Smooth muscle cell of the brain vasculature (primary cell): Measurements from ENCODE around the gene PANX2.

Experiments used
- DNase-seq: peaks from one replicate; pipeline ENCODE4 v3.0.0-alpha.2; 2012; ENCODE audit warnings: low read depth, low spot score

The PANX2 gene

DNA sequence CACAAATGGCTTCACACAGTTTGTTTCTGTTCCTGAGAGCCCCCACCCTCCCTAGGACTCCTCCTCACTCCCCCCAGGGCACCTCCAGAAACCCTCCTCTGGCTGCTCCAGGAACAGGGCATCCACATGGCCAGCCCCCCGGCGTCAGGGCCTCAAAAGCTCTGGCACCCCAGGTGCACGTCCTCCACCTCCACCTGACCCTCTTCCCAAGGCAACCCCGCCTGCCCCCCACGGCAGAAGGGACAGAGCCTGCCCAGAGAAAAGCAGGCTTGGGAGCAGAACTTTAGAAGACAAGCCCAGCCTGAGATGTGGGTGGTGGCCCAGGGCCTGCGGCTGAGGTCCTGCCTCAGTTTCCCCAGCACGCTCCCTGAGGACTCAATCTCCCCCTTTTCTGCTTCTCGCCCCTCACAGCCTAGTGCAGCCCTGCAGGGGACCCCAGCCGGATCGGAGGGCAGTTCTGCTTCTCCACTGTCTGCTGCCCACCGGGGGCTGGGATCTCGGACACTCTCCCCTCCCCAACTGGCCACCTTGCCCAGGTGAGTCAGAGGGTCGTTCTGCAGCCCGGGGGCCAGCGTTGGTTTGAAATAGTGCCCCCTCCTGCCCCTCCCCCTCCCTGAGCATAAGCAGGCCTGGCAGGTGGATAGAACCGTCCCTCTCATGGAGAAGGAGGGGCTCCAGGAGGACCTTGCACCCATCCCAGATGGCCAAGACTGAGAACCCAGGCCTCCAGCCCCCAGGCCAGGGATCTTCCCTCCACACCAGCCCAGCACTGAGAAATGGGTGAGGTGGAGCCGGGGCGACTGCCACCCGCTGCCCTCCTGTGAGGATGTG, 12.8 kb downstream of the PANX2 start:
- DNase-seq = no peak

DNA sequence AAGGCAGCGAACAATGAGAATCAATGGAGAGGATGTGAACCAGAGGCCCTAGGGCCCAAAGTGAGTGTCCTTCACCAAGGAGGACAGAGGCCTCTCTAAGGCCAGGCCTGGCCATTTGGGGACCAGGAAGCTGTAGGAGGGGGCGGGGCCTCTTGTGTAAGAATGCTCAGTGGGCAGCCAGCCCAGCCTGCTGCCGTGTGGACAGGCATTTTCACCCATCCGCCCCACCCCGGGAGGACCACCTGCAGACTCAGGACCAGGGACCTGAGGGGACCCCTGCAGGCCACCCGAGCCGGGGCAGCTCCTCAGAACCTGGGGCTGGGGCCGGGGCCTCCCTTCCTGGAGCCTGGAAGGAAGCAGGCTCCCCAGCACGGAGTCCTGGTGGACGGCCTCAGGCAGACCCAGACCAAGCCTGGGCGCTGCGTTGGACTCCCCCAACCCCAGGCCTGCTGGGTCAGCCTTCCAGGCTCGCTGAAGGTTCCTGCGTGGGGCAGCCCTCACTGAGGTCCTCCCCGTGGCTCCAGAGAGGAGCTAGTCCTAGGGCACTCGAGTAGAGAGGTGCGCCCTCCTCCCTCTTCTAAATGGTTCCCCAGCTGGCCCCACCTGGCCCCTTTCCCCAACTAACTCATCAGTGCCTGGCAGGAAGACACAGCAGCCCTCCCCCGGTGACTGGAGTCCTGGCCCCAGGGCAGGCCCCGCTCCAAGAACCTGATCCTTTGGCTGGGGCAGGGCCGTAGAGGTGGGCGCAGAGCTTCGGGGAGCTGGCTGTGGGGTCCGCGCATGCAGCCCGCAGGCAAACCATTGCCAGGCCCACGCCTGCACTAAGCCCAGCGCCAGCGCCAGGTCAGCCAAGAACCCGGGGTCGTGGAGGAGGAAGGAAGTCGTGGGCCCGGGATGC, 13.7 kb downstream of the PANX2 start:
- no peak for DNase-seq

DNA sequence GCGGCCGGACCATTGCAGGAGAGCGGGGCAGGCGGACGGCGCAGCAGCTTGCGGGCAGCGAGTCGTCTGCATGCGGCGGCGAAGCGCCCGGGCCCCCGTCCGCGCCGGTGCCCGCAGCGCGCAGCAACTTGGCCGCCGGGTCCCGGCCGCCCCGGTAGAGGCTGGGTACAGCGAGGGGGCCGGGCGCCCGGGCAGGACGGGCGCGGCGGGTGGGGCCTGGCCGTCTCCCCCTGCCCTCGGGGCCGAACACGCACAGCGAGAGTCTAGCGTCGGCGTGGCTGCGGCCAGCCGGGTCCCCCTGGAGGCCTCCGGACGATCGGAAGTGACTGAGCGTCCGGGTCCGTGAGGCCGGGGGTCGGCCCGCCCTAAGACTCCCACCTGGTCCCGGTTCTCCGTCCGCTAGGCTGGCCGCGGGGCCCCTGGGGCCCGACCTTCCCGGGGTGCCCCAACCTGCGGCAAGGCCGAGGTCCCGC, 14.4 kb downstream of the PANX2 start:
- DNase-seq = no peak

DNA sequence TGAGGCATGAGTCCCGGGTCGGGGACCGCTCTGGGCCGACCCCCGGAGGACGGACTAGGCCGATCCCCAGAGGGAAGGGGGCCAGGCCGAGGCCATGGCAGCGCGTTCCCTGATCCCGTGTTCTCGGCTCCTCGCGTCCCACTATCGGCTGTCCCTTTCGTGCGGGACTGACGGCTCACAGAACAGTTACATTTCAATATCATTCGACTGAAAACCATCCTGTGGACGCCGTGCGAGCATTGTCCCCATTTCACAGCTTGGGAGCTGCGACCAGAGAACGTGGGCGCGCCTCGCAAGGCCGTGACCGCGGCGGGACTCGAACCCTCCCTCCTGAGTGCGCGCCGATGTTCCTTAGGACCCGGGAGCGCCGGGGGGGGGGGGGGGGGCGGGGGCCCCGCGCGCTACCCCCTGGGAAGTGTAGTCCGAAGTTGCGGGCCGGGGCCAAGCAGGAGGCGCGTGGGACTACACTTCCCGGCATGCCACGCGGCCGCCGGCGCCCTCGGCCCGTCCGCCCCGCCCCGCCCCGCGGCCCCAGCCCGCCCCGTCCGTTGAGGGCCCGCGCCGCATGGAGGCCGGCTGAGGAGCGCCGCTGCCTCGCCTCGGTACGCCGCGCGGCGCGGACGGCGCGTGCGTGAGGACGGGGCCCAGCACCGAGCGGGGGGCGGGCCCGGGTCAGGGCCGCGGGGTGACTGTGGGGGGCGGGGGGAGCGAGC, 15.0 kb downstream of the PANX2 start, which contains the start of gene TRABD:
TSS of gene TRABD (plus strand) at position 539 of the 713 bp plus-strand sequence. CDS start 7,148 bp downstream, outside the sequence.
- peak; percentile 50 for DNase-seq

DNA sequence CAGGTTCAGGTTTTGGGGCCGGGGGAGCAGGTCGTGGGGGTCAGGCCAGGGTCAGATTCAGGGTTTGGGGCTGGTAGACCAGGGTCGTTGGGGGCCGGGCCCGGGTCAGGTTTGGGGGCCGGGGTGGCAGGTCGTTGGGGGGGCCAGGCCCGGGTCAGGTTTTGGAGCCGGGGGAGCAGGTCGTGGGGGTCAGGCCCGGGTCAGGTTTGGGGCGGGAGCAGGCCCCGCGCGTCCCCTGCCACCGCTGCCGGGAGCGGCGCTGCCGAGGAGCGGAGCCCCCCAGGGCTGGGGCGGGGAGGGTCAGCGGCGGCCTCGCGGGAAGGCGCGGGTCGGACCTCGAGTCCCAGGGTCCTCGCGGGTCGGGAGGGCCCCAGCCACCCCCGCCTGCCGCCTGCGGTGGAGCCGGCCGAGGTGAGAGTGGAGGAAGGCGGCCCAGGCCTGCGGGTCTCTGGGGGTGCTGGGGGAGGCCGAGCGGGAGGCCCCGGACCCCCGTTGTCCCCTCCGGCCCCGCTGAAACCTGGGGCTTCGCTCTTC, 15.7 kb downstream of the PANX2 start:
- DNase-seq = no peak

DNA sequence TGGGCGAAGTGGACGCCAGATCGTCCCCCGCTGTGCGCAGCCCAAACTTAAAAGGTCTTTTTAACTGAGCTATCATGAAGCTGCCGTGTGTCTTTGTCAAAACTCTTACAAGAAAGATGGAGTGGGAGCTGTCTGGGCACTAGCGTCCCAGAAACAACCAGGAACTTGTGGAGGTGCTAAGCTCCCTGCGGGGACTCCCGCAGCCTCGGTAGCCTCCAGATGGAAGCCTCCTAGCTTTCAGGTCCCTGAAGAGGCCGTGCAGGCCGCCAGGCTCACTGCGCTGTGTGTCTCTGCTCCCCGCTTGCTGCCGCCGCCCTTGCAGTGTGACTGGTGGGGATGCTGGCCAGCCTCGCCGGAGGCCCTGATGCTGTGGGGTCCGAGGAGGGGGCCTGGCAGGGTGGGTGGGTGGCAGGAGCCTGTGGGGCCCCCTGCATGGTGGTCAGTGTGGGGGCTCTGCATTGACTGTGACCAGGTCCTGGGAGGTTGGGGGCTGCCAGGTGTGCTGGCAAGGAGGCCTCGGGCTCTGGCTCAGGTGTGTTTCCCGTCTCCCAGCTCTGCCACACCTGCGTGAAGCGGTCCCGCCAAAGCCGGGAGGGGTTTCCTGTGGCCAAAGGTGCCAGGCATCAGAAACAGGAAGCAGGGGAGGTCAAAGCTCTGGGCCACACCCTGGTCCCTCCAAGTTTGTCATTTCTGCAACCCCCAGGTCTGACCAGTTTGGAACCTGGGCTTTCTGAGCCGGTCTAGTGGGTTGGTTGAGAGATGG, 16.4 kb downstream of the PANX2 start:
- no peak for DNase-seq

DNA sequence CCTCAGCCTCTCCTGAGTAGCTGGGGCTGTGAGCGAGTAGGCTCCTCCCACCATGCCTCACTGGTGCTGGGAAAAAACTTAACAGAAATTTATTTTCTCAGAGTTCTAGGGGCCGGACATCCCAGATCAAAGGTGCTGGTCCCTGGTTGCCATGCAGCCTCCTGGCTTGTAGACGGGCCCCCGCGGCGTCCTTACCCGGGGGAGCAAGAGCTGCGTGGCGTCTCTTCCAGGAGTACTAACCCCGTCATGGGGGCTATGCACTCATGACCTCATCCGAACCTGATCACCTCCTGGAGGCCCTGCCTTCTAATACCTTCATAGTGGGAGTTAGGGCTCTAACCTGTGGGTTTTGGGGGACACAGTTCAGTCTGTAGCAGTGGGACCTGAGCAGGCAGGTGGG, 17.8 kb downstream of the PANX2 start:
- no peak for DNase-seq

DNA sequence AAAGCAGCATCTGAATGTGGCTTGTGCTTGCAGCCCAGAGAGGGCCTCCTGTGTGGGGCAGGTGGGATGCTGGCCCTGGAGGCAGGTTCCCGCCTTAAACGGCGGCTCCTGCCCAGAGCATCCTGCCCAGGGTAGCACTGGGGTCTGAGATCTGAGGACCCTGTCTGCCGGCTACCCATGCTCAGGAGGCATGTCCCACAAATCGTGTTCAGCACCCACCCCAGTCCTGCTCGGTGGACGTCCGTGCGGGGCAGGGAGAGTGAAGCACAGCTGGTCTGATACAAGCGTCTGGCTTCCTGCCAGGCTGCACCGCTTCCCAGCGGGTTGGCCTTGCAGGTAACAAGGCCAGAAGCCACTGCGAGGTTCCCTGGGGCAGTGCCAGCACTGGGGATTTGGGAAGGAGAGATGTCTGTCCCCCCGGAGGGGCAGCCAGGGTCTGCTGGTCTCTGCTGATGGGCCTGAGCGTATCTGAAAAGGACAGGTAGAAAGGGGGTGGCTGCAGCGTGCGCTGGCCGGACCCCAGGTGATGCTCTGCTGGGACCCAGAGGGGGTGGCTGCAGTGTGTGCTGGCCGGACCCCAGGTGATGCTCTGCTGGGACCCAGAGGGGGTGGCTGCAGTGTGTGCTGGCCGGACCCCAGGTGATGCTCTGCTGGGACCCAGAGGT, 18.8 kb downstream of the PANX2 start:
- DNase-seq = no peak

DNA sequence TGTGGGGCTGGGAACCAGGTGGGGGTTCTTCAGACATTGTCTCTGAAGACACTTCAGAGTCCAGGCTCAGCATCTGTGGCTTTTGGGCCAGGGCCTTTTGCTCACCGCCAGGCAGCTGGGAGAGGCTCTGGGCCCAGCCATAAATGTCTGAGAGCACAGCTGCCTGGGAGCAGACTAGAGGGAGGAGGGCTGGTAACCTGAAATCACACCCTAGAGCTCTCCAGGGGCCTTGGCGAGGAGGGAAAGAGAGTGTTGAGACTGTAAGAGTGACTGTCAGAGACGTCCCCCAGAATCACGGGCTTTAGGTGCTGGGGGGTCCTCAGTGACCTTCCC, 19.3 kb downstream of the PANX2 start:
- no peak for DNase-seq

DNA sequence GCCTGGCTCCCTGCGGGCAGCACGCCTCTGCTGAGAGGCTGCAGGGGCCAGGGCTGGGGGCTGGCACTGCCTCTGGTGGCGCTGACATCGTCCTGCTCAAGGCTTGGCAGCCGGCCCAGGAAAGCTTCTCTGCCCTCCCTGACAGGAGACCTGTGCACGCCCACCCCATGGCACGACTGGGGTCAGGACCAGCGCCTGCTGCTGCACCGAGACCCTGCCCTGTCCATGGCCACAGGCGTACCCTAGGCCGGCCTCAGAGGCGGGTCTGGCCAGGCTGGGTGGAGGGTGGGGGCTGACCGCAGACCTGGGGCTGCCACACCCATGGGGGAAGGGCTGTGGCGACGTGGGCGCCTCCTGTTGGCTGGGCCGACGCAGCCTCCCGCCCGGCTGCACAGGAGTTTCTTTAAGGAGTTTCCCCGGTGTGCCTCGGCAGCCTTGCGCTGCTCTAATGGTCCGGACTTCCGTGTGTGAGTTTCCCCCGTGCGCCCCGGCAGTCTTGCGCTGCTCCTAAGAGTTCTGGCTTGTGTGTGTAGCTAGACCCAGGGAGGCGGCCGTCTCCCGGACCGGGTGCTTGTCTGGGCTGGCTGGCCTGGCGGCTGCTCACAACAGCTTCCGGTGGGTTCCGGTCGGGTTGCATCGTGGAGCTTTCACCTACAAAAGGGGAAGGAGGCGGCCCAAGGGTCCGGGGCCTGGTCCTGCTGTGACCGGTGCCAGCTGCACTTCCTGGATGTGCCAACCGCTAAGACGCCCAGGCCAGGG, 19.8 kb downstream of the PANX2 start:
- no peak for DNase-seq

DNA sequence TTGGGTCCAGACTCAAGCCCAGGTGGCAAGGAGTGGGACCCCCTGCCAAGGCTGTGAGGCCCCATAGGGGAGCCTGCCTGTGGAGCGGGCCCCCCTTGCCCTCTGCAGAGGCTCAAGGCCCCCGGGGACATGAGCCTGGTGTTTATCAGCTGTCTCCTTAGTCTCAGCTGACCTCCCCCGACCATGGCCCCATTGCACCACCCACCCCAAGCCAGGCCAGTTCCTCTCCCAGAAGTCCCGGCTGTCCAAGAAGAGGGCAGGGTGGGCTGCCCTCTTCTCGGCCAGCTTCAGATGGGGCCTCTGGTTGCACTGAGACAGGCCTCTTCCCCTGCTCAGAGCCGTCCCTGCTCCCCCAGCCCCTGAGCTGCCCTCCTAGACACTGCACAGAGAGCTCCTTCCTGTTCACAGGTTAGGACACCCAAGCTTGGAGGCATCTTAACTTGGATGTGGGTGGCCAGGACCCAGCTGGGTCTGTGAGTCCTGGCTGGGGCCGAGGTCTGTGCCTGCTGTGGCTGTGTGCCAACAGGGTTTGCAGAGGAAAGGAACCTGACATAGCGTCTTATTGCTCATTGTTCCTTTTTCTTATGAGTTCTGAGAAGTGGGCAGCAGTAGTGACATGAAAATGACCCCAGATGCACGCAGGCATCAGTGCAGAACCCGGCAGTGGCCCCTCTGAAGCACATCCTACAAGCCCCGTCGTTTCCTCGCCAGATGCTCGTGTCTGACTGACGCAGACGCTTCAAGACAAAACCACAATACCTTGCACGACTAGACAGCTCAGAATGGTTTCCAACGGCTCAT, 20.6 kb downstream of the PANX2 start:
- no peak for DNase-seq

DNA sequence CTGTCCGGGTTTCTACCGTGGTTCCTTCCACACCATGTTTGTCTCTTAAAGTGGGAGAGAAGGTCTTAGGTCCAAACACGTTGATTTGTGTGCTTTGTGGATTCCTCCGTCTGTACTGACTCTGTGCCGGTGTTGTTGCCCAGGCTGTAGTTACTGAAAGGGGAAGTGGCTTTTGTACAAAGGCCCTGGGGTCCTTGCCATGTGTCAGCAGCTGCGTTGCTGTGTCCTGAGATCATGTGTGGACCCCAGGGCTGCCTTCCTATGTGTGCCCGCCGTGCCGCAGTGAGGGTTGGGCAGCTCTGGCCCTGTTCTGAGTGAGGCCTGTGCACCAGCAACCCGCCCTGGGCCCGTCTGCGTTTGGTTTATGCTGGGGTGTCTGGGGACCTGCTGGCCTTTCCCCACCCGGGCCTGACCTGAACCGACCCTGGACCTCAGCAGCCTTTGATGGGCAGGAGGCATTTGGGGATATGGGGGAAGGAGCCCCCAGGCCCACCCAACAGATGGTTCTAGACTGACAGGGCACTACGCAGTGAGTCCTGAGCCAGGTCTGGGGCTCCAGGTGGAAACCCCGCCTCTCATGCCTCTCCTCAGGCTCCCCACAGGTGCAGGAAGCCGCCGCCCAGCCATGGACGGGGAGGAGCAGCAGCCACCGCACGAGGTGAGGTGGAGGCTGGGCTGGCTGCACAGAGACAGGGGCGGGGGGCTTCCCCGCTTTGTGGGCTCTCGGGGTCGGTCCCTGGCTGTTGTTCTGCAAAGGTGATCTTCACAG, 22.1 kb downstream of the PANX2 start:
- DNase-seq = no peak

DNA sequence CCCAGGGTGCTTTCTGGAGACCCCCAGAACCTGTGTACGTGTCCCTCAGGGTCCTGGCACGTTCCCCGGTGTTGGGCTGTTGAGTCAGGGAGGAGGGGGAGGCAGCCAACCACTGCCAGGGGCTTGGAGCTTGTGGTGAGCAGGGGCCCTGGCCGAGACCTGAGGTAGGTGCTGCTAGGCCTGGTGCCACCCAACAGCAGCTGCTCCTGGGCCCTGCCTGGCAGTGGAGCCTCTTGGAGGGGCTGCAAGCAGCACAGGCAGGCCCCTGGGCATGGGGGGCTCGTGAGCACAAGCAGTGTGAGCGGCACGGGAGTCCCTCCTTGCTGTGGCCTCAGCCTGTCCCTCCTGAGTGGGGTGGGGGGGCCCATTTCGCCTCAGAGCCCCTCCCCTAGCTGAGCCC, 23.1 kb downstream of the PANX2 start:
- DNase-seq = no peak

DNA sequence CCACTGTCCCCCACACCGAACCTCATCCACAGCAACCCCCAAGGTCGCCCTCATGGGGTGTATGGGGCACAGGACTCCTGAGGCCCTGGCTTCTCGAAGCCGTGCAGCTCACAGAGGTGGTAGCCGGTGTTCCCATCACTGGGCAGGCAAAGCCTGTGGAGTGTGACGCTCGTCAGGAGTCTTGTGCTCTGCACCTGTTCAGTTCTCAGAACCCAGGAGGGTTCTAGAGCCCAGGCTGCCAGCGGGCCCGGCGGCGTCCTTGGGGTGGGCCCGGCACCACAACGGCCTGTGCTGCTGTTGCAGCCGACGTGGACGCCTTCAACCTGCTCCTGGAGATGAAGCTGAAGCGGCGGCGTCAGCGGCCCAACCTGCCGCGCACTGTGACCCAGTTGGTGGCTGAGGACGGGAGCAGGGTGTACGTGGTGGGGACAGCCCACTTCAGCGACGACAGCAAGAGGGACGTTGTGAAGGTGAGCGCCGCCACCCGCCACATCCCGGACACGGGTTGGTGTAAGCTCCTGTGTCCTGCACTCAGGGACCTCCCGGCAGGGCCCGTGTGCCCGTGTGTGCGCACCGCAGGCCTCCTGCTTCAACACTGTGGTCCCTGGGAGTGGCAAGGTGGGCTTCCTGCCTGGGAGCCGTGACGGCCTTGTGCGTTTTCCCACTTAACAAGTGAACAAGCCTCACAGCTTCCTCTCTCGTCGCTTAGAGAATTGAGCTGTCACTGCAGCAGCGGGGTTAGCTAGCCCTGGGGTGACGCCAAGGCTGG, 23.7 kb downstream of the PANX2 start:
- DNase-seq = no peak

DNA sequence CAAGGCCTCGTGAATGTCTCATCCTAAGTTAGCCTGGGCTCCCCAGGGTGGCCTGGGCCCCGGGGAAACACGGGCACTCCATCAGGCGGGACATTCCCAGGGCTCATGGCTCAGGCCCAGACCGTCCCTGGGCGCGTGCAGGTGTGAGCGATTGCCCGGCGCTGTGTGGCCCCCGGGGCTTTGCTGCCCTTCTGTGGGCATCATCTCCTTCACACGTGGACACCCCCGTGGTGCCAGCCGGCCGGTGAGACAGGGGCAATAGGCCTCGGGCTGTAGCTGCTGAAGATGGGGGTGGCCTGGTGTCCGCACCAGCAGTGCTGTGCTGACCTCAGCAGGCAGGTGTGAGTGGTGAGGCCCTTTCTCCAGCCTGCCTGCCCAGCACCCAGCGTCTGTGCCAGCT, 25.7 kb downstream of the PANX2 start:
- DNase-seq = no peak

DNA sequence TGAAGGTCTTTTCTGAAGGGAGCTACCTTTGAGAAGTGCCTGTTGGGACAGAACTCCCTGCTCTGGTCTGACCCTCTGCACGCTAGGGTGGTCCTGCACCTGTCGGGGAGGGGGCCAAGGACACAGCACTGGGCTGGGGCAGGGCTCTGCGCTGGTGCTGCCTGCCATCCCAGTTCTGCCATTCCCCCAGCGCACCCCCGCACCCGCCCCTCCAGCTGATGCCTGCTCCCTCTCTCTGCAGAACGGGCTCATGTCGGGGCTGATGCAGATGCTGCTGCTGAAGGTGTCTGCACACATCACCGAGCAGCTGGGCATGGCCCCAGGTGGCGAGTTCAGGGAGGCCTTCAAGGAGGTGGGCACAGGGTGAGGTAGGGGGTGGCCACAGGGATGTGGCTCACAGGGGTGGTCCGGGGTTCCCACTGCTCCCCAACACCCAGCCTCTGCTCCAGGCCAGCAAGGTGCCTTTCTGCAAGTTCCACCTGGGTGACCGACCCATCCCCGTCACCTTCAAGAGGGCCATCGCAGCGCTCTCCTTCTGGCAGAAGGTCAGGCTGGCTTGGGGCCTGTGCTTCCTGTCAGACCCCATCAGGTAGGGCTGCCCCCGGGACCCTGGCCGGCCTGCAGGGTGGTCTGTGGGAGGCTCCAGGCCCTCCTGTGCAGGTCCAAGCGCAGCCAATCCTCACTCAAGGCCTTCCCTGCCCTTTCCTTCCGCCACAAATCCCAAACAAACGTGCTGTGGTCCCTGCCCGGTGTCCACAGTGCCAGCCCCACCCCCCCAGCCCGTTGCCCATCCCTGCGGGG, 26.7 kb downstream of the PANX2 start:
- DNase-seq = no peak
